PFSK-1 (cell line): ENCODE data around the gene DEFB132.

Experiments used
- POLR2AphosphoS5 ChIP-seq: IDR thresholded peaks from 2 replicates; pipeline ENCODE4 v1.6.1; 2012; ENCODE audit warnings: low read depth, mild to moderate bottlenecking, control low read depth, low read length, moderate library complexity
- SIN3A ChIP-seq: IDR thresholded peaks from 2 replicates; pipeline ENCODE4 v1.6.1; 2012; ENCODE audit warnings: mild to moderate bottlenecking, low read length, moderate library complexity, borderline replicate concordance; ENCODE audit not compliant: insufficient read depth
- TF ChIP-seq, protein P1 (sequence below), 2 experiments: IDR thresholded peaks; 2 replicates each; pipeline versions ENCODE4 v1.6.1 to v1.8.0; 2011 to 2012; ENCODE audit warnings: low read depth in 2 of 2, low read length in 2 of 2, control low read depth in 1 of 2, inconsistent platforms in 1 of 2, mild to moderate bottlenecking in 1 of 2, moderate library complexity in 1 of 2; ENCODE audit not compliant: insufficient read depth in 1 of 2

DNA sequence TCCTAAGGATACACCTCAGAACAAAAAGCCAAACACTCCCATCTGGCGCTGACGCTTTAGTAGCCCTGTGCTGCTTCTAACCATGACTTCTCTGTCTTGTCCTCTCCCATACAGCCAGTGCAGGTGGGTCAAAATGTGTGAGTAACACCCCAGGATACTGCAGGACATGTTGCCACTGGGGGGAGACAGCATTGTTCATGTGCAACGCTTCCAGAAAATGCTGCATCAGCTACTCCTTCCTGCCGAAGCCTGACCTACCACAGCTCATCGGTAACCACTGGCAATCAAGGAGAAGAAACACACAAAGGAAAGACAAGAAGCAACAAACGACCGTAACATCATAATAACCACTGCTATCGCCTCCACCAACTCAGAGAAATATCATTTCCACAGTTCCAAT, 1.4 kb downstream of the DEFB132 start:
- TF ChIP-seq POLR2AphosphoS5 (no peak), SIN3A (no peak)
- TF ChIP-seq, protein P1, sequence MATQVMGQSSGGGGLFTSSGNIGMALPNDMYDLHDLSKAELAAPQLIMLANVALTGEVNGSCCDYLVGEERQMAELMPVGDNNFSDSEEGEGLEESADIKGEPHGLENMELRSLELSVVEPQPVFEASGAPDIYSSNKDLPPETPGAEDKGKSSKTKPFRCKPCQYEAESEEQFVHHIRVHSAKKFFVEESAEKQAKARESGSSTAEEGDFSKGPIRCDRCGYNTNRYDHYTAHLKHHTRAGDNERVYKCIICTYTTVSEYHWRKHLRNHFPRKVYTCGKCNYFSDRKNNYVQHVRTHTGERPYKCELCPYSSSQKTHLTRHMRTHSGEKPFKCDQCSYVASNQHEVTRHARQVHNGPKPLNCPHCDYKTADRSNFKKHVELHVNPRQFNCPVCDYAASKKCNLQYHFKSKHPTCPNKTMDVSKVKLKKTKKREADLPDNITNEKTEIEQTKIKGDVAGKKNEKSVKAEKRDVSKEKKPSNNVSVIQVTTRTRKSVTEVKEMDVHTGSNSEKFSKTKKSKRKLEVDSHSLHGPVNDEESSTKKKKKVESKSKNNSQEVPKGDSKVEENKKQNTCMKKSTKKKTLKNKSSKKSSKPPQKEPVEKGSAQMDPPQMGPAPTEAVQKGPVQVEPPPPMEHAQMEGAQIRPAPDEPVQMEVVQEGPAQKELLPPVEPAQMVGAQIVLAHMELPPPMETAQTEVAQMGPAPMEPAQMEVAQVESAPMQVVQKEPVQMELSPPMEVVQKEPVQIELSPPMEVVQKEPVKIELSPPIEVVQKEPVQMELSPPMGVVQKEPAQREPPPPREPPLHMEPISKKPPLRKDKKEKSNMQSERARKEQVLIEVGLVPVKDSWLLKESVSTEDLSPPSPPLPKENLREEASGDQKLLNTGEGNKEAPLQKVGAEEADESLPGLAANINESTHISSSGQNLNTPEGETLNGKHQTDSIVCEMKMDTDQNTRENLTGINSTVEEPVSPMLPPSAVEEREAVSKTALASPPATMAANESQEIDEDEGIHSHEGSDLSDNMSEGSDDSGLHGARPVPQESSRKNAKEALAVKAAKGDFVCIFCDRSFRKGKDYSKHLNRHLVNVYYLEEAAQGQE (IDR thresholded peaks at IDR 0.05; ENCODE audit: insufficient read depth in 1 of 2, low read depth in 2 of 2, low read length in 2 of 2): no peak
